Activated CD8-positive, alpha-beta T cell treated with anti-CD3 and anti-CD28 coated beads, Interleukin-2, amount 10 ng/mL, durations not matched to agents 7 days and 5 days (primary cell): ENCODE results near the gene PIP4K2A. TPM values are rescaled to one million over a fixed set of nuclear protein-coding genes. Genes with fewer than 3 reads are reported as not detected.

Experiments
- ATAC-seq: fragments of 150-1000 bp; cut with Tn5 transposase; one replicate; pipeline ENCODE4 v1.10.0; 2021; ENCODE audit warnings: moderate library complexity
- CTCF ChIA-PET: fragments of 350-600 bp; sonication (Branson Sonifier 250); formaldehyde crosslinking; loops from one replicate; lab custom pipeline; 2021; ENCODE audit warnings: antibody characterized with exemption; lab: Charles Lee
- POLR2A ChIA-PET: fragments of 350-600 bp; sonication (Branson Sonifier 250); formaldehyde crosslinking; loops from one replicate; lab custom pipeline; 2021; ENCODE audit warnings: antibody characterized with exemption; lab: Charles Lee
- DNase-seq: peaks from one replicate; pipeline ENCODE4 v3.0.0-alpha.2; 2020
- H3K27ac Mint-ChIP-seq: one replicate; pipeline ENCODE4 v1.8.0; 2021; ENCODE audit warnings: mild to moderate bottlenecking, mixed read lengths
- H3K27me3 Mint-ChIP-seq: one replicate; pipeline ENCODE4 v1.8.0; 2021; ENCODE audit warnings: low read depth, mixed read lengths
- H3K36me3 Mint-ChIP-seq: one replicate; pipeline ENCODE4 v1.8.0; 2021; ENCODE audit warnings: low read depth, mixed read lengths
- H3K4me1 Mint-ChIP-seq: one replicate; pipeline ENCODE4 v1.8.0; 2021; ENCODE audit warnings: low read depth, mixed read lengths
- H3K4me3 Mint-ChIP-seq: one replicate; pipeline ENCODE4 v1.8.0; 2021; ENCODE audit warnings: mild to moderate bottlenecking, mixed read lengths
- H3K9me3 Mint-ChIP-seq: one replicate; pipeline ENCODE4 v1.8.0; 2022; ENCODE audit warnings: mixed read lengths; ENCODE audit not compliant: insufficient read depth
- total RNA-seq, 2 experiments: library from RNA; stranded (reverse); gene quantifications; one replicate each; pipeline ENCODE4 v1.2.3, GENCODE V29; 2021

The PIP4K2A gene
- total RNA-seq, 2 experiments from 2014 or later: 154 to 164 TPM

- Mint-ChIP-seq H3K4me3 (peak overlapping the region; percentile 82), H3K9me3 (no peaks in the 10 kb centered on the region), H3K27me3 (no peaks in the 10 kb centered on the region)
These were observed 47.9 kb downstream of the PIP4K2A start for GRCh38 chr10:22666287-22667092.

GRCh38 chr10:22665329-22665728, 49.0 kb downstream of the PIP4K2A start:
- POLR2A ChIA-PET: interaction anchor here (1.3 kb wide), 1 partner anchor 12 kb away, joined by 5 read pairs; no protein-coding TSS in a partner anchor
- H3K4me3 Mint-ChIP-seq: no peak overlapping the region
- H3K27me3 Mint-ChIP-seq: no peaks in the 10 kb centered on the region

More at GRCh38 chr10:22666287-22667092, 47.9 kb downstream of the PIP4K2A start:
- ATAC-seq (peak; percentile 93), DNase-seq (peak; percentile 81)
- peak overlapping the region; percentile 94 for H3K27ac Mint-ChIP-seq
- CTCF ChIA-PET: interaction anchor here (0.7 to 2.0 kb wide), 12 partner anchors 9 to 81 kb away, joined by 3 to 8 read pairs (median 4); no protein-coding TSS in a partner anchor
- peaks cover 84% of the 10 kb centered on the region for H3K4me1 Mint-ChIP-seq
- H3K36me3 Mint-ChIP-seq: peaks cover 28% of the 10 kb centered on the region
- POLR2A ChIA-PET: interaction anchor here (0.7 to 1.8 kb wide), 5 partner anchors 11 to 49 kb away, joined by 3 to 15 read pairs (median 4); partner anchors contain the start of gene PIP4K2A

GRCh38 chr10:22662733-22663330, 51.5 kb downstream of the PIP4K2A start:
- CTCF ChIA-PET: interaction anchor here (2.0 kb wide), 1 partner anchor 15 kb away, joined by 6 read pairs; no protein-coding TSS in a partner anchor
- Mint-ChIP-seq H3K4me1 (peaks cover 84% of the 10 kb centered on the region), H3K27me3 (no peaks in the 10 kb centered on the region), H3K36me3 (peaks cover 23% of the 10 kb centered on the region), H3K4me3 (no peak overlapping the region), H3K9me3 (no peaks in the 10 kb centered on the region), H3K27ac (no peak overlapping the region)
- POLR2A ChIA-PET: interaction anchor here (1.0 kb wide), 1 partner anchor 51 kb away, joined by 3 read pairs; the partner anchor contains the start of gene PIP4K2A
- ATAC-seq (no peak), DNase-seq (no peak)

More at GRCh38 chr10:22665329-22665728, 49.0 kb downstream of the PIP4K2A start:
- Mint-ChIP-seq H3K36me3 (peaks cover 27% of the 10 kb centered on the region), H3K9me3 (no peaks in the 10 kb centered on the region), H3K27ac (peak overlapping the region; percentile 34), H3K4me1 (peaks cover 86% of the 10 kb centered on the region)
- ATAC-seq: no peak
- CTCF ChIA-PET: interaction anchor here (0.8 kb wide), 1 partner anchor 16 kb away, joined by 3 read pairs; no protein-coding TSS in a partner anchor
- DNase-seq: no peak

GRCh38 chr10:22659866-22660265, 54.5 kb downstream of the PIP4K2A start:
- peak overlapping the region; percentile 15 for H3K27ac Mint-ChIP-seq
- peaks cover 43% of the 10 kb centered on the region for H3K36me3 Mint-ChIP-seq
- no peaks in the 10 kb centered on the region for H3K27me3 Mint-ChIP-seq
- ATAC-seq: no peak
- ChIA-PET CTCF (interaction anchor here (0.8 to 1.6 kb wide), 2 partner anchors 22 to 52 kb away, joined by 3 to 4 read pairs; no protein-coding TSS in a partner anchor), POLR2A (no interaction called here)
- no peaks in the 10 kb centered on the region for H3K9me3 Mint-ChIP-seq
- DNase-seq: no peak
- H3K4me3 Mint-ChIP-seq: no peak overlapping the region
- H3K4me1 Mint-ChIP-seq: peaks cover 89% of the 10 kb centered on the region

- peak overlapping the region; percentile 76 for H3K27ac Mint-ChIP-seq
- DNase-seq (peak; percentile 20), ATAC-seq (no peak)
- H3K36me3 Mint-ChIP-seq: peaks cover 51% of the 10 kb centered on the region
- CTCF ChIA-PET: interaction anchor here (0.8 to 2.1 kb wide), 7 partner anchors 10 to 53 kb away, joined by 3 to 8 read pairs (median 4); no protein-coding TSS in a partner anchor
- H3K9me3 Mint-ChIP-seq: no peaks in the 10 kb centered on the region
- POLR2A ChIA-PET: interaction anchor here (0.7 to 2.1 kb wide), 3 partner anchors 23 to 55 kb away, joined by 3 to 12 read pairs (median 3); no protein-coding TSS in a partner anchor
- H3K27me3 Mint-ChIP-seq: no peaks in the 10 kb centered on the region
- H3K4me1 Mint-ChIP-seq: peaks cover 90% of the 10 kb centered on the region
- no peak overlapping the region for H3K4me3 Mint-ChIP-seq
These were observed 55.5 kb downstream of the PIP4K2A start for GRCh38 chr10:22658745-22659410.

- peak overlapping the region; percentile 58 for H3K4me3 Mint-ChIP-seq
- no peaks in the 10 kb centered on the region for H3K27me3 Mint-ChIP-seq
- peak overlapping the region; percentile 76 for H3K27ac Mint-ChIP-seq
- peaks cover 58% of the 10 kb centered on the region for H3K36me3 Mint-ChIP-seq
- DNase-seq: peak; percentile 23
- ChIA-PET POLR2A (interaction anchor here (0.6 to 2.1 kb wide), 3 partner anchors 24 to 63 kb away, joined by 3 to 12 read pairs (median 3); no protein-coding TSS in a partner anchor), CTCF (interaction anchor here (0.9 to 2.1 kb wide), 8 partner anchors 9 to 50 kb away, joined by 3 to 8 read pairs (median 4); no protein-coding TSS in a partner anchor)
- no peaks in the 10 kb centered on the region for H3K9me3 Mint-ChIP-seq
- H3K4me1 Mint-ChIP-seq: peaks cover 94% of the 10 kb centered on the region
- no peak for ATAC-seq
These were observed 56.7 kb downstream of the PIP4K2A start for GRCh38 chr10:22657566-22658225.

GRCh38 chr10:22657024-22657423, 57.4 kb downstream of the PIP4K2A start:
- Mint-ChIP-seq H3K4me1 (peaks cover 94% of the 10 kb centered on the region), H3K36me3 (peaks cover 59% of the 10 kb centered on the region), H3K27ac (peak overlapping the region; percentile 76), H3K4me3 (peak overlapping the region; percentile 58), H3K27me3 (no peaks in the 10 kb centered on the region), H3K9me3 (no peaks in the 10 kb centered on the region)
- DNase-seq (no peak), ATAC-seq (no peak)
- ChIA-PET POLR2A (interaction anchor here (0.6 to 4.4 kb wide), 5 partner anchors 25 to 63 kb away, joined by 3 to 21 read pairs (median 8); partner anchors contain the start of gene PIP4K2A), CTCF (interaction anchor here (0.9 to 2.1 kb wide), 4 partner anchors 21 to 51 kb away, joined by 3 to 8 read pairs (median 4); no protein-coding TSS in a partner anchor)

- POLR2A ChIA-PET: interaction anchor here (1.2 to 4.4 kb wide), 4 partner anchors 10 to 58 kb away, joined by 5 to 21 read pairs (median 8); partner anchors contain the start of gene PIP4K2A
- no peak for DNase-seq
- Mint-ChIP-seq H3K9me3 (no peaks in the 10 kb centered on the region), H3K27ac (peak overlapping the region; percentile 91), H3K4me3 (peak overlapping the region; percentile 64), H3K27me3 (no peaks in the 10 kb centered on the region), H3K4me1 (peaks cover 96% of the 10 kb centered on the region), H3K36me3 (peaks cover 62% of the 10 kb centered on the region)
- CTCF ChIA-PET: interaction anchor here (0.7 to 2.5 kb wide), 16 partner anchors 10 to 118 kb away, joined by 3 to 12 read pairs (median 4); no protein-coding TSS in a partner anchor
- no peak for ATAC-seq
These were observed 58.3 kb downstream of the PIP4K2A start for GRCh38 chr10:22656036-22656435.

- Mint-ChIP-seq H3K36me3 (peaks cover 63% of the 10 kb centered on the region), H3K4me3 (peak overlapping the region; percentile 64)
- peak; percentile 41 for DNase-seq
These were observed 58.9 kb downstream of the PIP4K2A start for GRCh38 chr10:22655312-22655981.

More at GRCh38 chr10:22655312-22655981, 58.9 kb downstream of the PIP4K2A start:
- Mint-ChIP-seq H3K9me3 (no peaks in the 10 kb centered on the region), H3K27ac (peak overlapping the region; percentile 91), H3K4me1 (peaks cover 96% of the 10 kb centered on the region), H3K27me3 (no peaks in the 10 kb centered on the region)
- POLR2A ChIA-PET: interaction anchor here (1.1 to 4.4 kb wide), 6 partner anchors 10 to 58 kb away, joined by 3 to 21 read pairs (median 6); partner anchors contain the start of gene PIP4K2A
- ATAC-seq: peak; percentile 42
- CTCF ChIA-PET: interaction anchor here (0.6 to 2.5 kb wide), 22 partner anchors 9 to 118 kb away, joined by 3 to 12 read pairs (median 4); partner anchors contain the start of gene PIP4K2A
